NOMO-1 treated with DMSO at 0.1 percent for 48 hours (cell line): ENCODE results near the gene PCDHGA1.
"Not testable (repeated sequence)": the region's sequence is repeated elsewhere in the genome, so short reads cannot be mapped to it uniquely, and the experiment has no call there.

Experiments used
- DNase-seq: peaks from one replicate; lab custom pipeline; 2025; ENCODE audit not compliant: unreplicated experiment; lab: John Stamatoyannopoulos, UW

Gene PCDHGA1

DNA sequence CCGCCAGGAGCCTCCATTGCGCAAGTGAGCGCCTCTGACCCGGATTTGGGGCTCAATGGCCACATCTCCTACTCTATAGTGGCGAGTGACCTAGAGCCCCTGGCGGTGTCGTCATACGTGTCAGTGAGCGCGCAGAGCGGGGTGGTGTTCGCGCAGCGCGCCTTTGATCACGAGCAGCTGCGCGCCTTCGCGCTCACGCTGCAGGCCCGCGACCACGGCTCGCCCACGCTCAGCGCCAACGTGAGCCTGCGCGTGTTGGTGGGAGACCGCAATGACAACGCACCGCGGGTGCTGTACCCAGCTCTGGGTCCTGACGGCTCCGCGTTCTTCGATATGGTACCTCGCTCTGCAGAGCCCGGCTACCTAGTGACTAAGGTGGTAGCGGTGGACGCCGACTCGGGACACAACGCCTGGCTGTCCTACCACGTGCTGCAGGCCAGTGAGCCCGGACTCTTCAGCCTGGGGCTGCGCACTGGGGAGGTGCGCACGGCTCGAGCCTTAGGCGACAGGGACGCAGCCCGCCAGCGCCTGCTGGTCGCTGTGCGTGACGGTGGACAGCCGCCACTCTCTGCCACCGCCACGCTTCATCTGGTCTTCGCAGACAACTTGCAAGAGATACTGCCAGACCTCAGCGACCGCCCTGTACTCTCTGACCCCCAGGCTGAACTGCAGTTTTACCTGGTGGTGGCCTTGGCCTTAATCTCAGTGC, 79.4 kb downstream of the PCDHGA1 start:
- DNase-seq: no peak

DNA sequence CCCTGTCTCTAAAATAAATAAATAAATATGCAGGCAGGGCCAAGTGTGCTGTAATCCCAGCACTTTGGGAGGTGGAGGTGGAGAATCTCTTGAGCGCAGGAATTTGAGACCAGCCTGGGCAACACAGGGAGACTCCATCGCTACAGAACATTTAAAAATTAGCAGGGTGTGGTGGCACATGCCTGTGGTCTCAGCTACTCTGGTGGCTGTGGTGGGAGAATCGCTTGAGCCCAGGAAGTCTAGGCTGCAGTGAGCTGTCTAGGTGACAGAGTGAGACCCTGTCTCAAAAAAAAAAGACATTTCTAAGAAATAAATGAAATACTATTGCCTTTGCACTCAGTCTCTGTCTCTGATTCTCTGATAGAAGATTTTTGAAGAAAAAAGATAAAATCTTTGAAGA, 81.3 kb downstream of the PCDHGA1 start:
- no peak for DNase-seq

DNA sequence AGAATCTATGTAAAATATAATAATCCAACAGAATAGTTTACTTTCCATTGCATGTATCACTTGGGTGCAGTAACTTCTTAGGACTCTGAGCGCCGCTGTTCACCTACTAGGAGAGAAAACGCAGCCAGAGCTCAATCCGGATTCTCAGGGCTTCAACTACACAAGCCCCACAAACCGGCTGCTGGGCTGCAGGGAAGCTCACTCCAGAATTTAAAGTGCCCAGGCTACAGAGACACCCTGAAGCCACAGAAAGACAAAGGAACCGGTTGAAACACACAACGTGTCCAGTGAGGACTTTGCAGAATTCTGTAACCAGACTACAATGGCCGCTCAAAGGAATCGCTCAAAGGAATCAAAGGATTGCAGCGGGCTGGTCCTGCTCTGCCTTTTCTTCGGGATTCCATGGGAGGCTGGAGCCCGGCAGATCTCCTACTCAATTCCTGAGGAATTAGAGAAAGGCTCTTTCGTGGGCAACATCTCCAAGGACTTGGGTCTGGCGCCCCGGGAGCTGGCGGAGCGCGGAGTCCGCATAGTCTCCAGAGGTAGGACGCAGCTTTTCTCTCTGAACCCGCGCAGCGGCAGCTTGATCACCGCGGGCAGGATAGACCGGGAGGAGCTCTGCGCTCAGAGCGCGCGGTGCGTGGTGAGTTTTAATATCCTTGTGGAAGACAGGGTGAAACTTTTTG, 82.7 kb downstream of the PCDHGA1 start, which contains the start of gene PCDHGA10:
Gene PCDHGA10, plus strand, starts transcription at position 134 of the 686 bp plus-strand sequence. Its CDS starts 189 bp downstream, at position 323.
- DNase-seq: peak; percentile 63

DNA sequence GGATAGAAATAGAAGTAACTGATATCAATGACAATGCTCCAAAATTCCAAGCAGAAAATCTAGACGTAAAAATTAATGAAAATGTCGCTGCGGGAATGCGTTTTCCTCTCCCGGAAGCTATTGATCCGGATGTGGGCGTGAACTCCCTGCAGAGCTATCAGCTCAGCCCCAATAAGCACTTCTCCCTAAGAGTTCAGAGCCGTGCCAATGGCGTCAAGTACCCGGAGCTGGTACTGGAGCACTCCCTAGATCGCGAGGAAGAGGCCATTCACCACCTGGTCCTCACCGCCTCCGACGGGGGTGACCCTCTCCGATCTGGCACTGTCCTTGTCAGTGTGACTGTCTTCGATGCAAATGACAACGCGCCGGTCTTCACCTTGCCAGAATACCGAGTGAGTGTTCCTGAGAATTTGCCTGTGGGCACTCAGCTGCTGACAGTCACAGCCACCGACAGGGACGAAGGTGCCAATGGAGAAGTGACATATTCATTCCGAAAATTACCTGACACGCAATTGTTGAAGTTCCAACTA, 83.3 kb downstream of the PCDHGA1 start:
- DNase-seq: no peak

DNA sequence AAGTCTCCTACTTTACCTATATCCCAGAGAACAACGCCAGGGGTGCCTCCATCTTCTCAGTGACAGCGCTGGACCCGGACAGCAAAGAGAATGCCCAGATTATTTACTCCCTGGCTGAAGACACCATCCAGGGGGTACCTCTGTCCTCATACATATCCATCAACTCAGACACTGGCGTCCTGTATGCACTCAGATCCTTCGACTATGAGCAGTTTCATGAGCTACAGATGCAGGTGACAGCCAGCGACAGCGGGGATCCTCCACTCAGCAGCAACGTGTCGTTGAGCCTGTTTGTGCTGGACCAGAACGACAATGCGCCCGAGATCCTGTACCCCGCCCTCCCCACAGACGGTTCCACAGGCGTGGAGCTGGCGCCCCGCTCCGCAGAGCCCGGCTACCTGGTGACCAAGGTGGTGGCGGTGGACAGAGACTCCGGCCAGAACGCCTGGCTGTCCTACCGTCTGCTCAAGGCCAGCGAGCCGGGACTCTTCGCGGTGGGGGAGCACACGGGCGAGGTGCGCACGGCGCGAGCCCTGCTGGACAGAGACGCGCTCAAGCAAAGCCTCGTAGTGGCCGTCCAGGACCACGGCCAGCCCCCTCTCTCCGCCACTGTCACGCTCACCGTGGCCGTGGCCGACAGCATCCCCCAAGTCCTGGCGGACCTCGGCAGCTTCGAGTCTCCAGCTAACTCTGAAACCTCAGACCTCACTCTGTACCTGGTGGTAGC, 84.4 kb downstream of the PCDHGA1 start:
- DNase-seq: not testable (repeated sequence)

DNA sequence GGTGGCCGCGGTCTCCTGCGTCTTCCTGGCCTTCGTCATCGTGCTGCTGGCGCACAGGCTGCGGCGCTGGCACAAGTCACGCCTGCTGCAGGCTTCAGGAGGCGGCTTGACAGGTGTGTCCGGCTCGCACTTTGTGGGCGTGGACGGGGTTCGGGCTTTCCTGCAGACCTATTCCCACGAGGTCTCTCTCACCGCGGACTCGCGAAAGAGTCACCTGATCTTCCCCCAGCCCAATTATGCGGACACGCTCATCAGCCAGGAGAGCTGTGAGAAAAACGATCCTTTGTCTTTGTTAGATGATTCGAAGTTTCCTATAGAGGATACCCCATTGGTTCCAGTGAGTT, 84.9 kb downstream of the PCDHGA1 start:
- DNase-seq: not testable (repeated sequence)

DNA sequence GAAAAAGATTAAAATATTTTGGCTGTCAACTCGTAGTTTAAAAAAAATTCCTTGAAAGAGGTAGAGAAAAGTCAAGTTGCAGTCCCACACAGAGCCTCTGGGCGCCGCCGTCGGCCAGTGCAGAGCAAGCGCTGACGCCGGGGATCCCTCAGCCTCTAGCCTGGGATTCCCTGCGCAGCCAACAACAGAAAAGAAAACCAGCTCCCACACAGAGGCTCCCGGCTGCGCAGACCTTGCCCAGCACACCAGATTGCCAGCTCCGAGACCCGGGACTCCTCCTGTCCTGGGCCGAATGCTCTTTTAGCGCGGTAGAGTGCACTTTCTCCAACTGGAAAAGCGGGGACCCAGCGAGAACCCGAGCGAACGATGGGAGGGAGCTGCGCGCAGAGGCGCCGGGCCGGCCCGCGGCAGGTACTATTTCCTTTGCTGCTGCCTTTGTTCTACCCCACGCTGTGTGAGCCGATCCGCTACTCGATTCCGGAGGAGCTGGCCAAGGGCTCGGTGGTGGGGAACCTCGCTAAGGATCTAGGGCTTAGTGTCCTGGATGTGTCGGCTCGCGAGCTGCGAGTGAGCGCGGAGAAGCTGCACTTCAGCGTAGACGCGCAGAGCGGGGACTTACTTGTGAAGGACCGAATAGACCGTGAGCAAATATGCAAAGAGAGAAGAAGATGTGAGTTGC, 87.3 kb downstream of the PCDHGA1 start, which contains the start of gene PCDHGB7:
Gene PCDHGB7, plus strand, starts transcription at position 184 of the 679 bp plus-strand sequence. Its CDS starts 183 bp downstream, at position 367.
- peak; percentile 58 for DNase-seq

DNA sequence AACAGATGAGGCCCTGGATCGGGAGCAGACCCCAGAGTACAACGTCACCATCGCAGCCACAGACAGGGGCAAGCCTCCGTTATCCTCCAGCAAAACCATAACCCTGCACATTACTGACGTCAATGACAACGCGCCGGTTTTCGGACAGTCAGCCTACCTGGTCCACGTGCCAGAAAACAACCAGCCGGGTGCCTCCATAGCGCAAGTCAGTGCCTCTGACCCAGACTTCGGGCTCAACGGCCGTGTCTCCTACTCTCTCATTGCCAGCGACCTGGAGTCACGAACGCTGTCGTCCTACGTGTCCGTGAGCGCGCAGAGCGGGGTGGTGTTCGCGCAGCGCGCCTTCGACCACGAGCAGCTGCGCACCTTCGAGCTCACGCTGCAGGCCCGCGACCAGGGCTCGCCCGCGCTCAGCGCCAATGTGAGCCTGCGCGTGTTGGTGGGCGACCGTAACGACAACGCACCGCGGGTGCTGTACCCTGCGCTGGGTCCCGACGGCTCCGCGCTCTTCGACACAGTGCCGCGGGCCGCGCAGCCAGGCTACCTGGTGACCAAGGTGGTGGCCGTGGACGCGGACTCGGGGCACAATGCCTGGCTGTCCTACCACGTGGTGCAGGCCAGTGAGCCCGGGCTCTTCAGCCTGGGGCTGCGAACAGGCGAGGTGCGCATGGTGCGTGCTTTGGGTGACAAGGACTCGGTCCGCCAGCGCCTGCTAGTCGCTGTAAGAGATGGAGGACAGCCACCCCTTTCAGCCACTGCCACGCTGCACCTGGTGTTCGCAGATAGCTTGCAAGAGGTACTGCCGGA, 89.0 kb downstream of the PCDHGA1 start:
- no peak for DNase-seq

DNA sequence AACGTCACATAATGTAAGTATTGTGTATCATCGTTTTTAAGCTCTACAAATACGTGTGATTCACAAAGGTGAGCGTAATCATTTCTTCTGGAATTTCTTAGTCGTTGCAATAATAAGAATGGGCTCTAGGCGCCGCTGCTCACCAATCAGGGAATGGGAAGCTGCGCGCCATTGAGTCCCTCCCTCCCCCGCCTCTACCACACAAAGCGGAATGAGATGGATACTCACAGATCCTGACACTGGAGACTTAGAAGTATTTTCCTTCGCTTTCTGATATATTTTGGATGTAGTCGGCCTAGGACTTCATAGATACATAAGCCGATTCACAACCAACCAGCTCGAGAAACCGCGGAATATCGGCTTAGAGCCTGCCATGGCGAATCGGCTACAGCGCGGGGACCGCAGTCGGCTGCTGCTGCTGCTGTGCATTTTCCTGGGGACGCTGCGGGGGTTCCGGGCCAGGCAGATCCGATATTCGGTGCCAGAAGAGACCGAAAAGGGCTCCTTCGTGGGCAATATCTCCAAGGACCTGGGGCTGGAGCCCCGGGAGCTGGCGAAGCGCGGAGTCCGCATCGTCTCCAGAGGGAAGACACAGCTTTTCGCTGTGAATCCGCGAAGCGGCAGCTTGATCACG, 90.7 kb downstream of the PCDHGA1 start, which contains the start of gene PCDHGA11:
Gene PCDHGA11, plus strand, starts transcription at position 197 of the 634 bp plus-strand sequence. Its CDS starts 177 bp downstream, at position 374.
- peak; percentile 52 for DNase-seq

DNA sequence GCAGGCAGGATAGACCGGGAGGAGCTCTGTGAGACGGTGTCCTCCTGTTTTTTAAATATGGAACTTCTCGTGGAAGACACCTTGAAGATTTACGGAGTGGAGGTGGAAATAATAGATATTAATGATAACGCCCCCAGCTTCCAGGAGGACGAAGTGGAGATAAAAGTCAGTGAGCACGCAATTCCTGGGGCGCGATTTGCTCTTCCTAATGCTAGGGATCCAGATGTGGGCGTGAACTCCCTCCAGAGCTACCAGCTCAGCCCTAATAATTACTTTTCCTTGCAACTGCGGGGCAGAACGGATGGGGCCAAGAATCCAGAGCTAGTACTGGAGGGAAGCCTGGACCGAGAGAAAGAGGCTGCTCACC, 91.2 kb downstream of the PCDHGA1 start:
- no peak for DNase-seq

DNA sequence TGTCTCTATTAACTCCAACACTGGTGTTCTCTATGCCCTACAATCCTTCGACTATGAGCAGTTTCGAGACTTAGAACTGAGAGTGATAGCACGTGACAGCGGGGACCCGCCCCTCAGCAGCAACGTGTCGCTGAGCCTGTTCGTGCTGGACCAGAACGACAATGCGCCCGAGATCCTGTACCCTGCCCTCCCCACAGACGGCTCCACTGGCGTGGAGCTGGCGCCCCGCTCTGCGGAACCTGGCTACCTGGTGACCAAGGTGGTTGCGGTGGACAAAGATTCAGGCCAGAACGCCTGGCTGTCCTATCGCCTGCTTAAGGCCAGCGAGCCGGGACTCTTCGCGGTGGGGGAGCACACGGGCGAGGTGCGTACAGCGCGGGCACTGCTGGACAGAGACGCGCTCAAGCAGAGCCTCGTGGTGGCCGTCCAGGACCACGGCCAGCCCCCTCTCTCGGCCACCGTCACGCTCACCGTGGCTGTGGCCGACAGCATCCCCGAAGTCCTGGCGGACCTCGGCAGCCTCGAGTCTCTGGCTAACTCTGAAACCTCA, 92.5 kb downstream of the PCDHGA1 start:
- no peak for DNase-seq

DNA sequence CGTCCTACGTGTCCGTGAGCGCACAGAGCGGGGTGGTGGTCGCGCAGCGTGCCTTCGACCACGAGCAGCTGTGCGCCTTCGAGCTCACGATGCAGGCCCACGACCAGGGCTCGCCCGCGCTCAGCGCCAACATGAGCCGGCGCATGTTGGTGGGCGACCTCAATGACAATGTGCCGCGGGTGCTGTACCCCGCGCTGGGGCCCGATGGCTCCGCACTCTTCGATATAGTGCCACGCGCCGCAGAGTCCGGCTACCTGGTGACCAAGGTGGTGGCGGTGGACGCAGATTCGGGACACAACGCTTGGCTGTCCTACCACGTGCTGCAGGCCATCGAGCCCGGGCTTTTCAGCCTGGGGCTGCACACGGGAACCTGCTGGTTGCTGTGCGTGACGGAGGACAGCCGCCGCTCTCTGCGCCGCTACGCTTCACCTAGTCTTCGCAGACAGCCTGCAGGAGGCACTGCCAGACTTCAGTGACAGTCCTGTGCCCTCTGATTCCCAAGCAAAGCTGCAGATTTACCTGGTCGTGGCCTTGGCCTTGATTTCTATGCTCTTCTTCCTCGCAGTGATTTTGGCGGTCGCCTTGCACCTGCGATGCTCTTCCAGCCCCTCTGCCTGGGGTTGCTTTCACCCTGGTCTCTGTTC, 97.6 kb downstream of the PCDHGA1 start:
- no peak for DNase-seq

DNA sequence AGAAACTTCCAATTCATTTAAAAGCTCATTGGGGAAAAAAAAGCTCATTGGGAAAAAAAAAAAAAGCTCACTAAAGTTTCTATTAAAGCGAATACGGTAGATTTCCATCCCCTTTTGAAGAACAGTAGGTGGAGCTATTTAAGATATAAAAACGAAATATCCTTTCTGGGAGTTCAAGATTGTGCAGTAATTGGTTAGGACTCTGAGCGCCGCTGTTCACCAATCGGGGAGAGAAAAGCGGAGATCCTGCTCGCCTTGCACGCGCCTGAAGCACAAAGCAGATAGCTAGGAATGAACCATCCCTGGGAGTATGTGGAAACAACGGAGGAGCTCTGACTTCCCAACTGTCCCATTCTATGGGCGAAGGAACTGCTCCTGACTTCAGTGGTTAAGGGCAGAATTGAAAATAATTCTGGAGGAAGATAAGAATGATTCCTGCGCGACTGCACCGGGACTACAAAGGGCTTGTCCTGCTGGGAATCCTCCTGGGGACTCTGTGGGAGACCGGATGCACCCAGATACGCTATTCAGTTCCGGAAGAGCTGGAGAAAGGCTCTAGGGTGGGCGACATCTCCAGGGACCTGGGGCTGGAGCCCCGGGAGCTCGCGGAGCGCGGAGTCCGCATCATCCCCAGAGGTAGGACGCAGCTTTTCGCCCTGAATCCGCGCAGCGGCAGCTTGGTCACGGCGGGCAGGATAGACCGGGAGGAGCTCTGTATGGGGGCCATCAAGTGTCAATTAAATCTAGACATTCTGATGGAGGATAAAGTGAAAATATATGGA, 100.2 kb downstream of the PCDHGA1 start, which contains the start of gene PCDHGA12:
Gene PCDHGA12, plus strand, starts transcription at position 176 of the 782 bp plus-strand sequence. Its CDS starts 253 bp downstream, at position 429.
- peak; percentile 52 for DNase-seq

DNA sequence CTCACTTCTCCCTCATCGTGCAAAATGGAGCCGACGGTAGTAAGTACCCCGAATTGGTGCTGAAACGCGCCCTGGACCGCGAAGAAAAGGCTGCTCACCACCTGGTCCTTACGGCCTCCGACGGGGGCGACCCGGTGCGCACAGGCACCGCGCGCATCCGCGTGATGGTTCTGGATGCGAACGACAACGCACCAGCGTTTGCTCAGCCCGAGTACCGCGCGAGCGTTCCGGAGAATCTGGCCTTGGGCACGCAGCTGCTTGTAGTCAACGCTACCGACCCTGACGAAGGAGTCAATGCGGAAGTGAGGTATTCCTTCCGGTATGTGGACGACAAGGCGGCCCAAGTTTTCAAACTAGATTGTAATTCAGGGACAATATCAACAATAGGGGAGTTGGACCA, 101.0 kb downstream of the PCDHGA1 start:
- no peak for DNase-seq

DNA sequence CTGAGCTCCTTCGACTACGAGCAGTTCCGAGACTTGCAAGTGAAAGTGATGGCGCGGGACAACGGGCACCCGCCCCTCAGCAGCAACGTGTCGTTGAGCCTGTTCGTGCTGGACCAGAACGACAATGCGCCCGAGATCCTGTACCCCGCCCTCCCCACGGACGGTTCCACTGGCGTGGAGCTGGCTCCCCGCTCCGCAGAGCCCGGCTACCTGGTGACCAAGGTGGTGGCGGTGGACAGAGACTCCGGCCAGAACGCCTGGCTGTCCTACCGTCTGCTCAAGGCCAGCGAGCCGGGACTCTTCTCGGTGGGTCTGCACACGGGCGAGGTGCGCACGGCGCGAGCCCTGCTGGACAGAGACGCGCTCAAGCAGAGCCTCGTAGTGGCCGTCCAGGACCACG, 102.0 kb downstream of the PCDHGA1 start:
- not testable (repeated sequence) for DNase-seq

DNA sequence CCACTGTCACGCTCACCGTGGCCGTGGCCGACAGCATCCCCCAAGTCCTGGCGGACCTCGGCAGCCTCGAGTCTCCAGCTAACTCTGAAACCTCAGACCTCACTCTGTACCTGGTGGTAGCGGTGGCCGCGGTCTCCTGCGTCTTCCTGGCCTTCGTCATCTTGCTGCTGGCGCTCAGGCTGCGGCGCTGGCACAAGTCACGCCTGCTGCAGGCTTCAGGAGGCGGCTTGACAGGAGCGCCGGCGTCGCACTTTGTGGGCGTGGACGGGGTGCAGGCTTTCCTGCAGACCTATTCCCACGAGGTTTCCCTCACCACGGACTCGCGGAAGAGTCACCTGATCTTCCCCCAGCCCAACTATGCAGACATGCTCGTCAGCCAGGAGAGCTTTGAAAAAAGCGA, 102.4 kb downstream of the PCDHGA1 start:
- DNase-seq: not testable (repeated sequence)

DNA sequence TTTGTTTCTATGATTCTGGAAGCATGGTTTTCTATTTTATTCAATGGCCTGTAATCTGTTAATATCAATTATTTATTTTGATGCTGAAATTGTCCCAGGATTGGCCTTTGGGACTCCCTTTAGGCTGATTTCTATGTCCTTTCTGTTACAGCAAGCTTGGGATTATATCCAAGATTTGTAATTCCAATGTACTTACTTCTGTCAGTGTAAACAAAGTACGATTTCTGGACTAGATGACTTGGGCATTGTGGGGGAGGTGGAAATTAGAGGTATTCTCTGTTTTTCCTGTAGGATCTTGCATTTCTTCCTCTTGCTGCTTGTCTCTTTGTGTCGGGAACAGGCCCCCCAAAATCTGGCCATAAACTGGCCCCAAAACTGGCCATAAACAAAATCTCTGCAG, 103.7 kb downstream of the PCDHGA1 start:
- DNase-seq: no peak

DNA sequence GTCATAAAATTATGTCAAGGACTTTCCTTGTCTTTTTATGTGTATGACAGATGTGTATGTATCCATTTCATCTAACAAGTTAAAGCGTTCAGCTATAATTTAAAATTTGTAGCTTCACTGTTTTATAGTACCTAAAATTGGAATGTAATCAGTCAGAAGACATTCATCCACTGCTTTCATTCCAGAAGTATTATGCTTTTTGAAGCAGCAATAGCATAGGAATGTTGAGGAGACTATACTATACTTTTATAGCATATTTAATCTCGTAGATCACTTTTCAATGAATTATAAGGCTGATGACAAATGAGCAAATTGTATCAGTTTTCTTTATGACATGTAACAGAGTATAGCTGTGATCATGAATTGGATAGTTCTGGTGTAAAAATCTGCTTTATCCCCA, 106.9 kb downstream of the PCDHGA1 start:
- no peak for DNase-seq
